HG02798 (cell line): ENCODE results near the gene APP.
A peak's percentile ranks its signal among the peaks of the same experiment; 100 is the strongest.

Source experiments
- ATAC-seq: cut with Tn5 transposase; IDR thresholded peaks from one replicate; pipeline ENCODE4 v1.9.1; 2021; ENCODE audit warnings: mild to moderate bottlenecking; ENCODE audit not compliant: unreplicated experiment, poor library complexity

Gene APP

GRCh38 chr21:25857308-25858074, 313.1 kb downstream of the APP start:
- no peak for ATAC-seq

DNA sequence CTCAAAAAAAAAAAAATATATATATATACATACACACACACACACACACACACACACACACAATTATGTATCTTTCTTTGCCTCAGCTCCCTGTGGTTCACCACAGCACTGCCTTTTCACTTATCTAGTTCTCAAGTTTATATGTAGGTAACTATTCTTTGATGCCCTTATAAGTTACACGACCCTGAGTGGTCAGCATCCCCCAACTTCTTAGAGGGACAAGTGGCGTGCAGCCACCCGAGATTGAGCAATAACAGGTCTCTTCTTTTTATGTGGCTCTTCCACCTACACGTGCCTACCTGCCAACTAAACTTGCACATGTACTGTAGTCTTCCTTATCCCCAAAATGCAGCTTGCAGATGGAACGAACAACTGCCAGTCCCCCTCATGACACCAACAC, 315.0 kb downstream of the APP start:
- ATAC-seq = no peak

DNA sequence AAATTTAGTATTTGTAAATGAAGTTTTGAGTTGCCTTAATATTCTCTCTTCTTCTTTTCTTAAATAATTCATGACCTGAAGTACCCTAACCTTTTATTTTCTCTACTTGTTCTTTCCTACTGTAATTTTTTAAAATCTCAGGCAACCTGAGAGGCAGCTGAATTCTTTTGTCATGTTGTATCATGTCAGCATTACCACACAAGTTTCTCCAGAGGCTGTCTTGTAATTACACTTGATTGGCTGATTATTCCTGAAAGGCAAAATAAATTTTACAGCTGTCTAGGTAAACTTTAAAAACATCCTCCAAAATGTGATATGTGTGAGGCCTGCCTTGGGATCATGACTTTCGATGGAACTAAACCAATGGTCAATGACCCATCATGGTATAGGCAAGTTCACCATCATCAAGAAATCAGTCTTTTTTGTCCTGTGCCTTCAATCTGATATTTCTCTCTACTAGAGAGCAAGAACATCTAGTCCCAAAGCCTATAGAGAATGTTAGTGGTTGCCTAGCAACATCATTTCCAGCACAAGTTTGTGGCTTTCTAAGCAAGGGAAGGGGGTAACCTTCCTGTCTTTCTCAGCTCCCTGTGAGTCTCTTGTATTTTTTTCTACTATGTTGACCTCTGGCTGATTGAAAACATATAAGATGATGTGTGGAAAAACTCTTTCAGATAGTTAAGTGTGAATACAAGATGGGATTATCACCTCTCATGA, 320.3 kb downstream of the APP start:
- no peak for ATAC-seq

GRCh38 chr21:25848309-25848708, 322.3 kb downstream of the APP start:
- ATAC-seq = no peak

GRCh38 chr21:25845729-25846256, 324.8 kb downstream of the APP start:
- peak; percentile 38 for ATAC-seq

GRCh38 chr21:25842925-25843324, 327.6 kb downstream of the APP start:
- no peak for ATAC-seq

DNA sequence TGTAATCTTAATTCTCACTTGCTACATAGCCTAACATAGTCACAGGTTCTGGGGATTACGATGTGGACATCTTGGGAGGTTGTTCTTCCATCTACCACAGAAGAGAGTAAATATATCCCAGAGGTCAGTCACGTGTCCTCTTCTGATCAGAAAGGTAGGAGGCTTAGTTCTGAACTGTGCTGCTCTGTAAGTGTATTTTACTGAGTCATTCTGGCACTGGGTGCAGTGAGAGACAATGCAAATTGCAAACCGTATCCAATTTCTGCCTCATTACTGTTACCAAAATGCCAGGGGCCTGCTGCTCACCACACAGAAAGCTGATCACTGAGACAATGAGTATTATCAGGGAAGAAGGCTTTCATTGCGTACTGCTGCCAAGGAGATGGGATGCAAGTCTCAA, 331.8 kb downstream of the APP start:
- ATAC-seq = no peak

- ATAC-seq = no peak
Observed at GRCh38 chr21:25837533-25838265, 332.9 kb downstream of the APP start.

DNA sequence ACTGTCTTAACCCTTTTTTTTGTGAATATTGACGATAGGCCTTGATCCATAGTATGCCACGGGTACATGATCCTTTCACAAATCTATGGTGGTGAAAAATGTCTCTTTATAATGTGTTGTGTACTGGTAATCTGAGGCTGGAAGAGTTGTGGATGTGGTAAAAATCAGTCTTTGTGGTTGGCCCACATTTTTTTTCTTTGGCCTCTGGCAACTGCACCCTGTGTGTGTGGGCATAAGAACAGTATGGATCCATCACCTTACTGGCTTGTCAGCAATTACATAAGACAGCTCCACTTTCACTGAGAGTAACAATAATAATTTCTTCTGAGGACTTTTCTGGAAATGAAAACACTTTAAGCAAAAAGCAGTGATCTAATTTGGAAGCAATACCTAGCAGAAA, 334.2 kb downstream of the APP start:
- no peak for ATAC-seq

DNA sequence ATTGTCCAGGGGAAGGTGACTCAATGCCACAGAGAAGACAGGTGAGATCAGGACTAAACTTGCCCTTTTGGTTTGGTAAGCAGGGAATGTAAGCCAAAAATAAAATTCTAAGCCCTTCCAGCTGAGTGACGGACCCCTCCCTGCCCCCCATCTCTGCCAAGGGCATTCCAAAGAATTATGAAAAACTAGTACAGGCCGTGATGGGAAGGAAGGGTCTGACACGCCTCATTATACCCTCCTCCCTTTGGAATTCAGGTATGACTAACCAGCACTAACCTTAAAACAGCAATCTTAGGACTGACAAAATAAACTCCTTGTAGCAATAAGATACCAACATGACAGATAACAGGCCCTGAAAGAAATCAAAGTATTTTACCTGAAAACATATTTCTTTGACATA, 336.2 kb downstream of the APP start:
- no peak for ATAC-seq

GRCh38 chr21:25831300-25831960, 339.1 kb downstream of the APP start:
- no peak for ATAC-seq
